ENCODE results near the gene C10orf71. TPM values are rescaled to one million over a fixed set of nuclear protein-coding genes. Genes with fewer than 3 reads are reported as not detected.

C10orf71 gene
- total and polyA plus RNA-seq, 2 of the 8 experiments (the other 6 are each of a cell fraction or from before 2014, with no cell fraction given): not detected

- no peak overlapping the region for H2BK12ac ChIP-seq (ENCODE audit: low read depth, low read length)
- peak; percentile 24 for FAIRE-seq
- no peak for TF ChIP-seq MAFK (IDR thresholded peaks at IDR 0.05; ENCODE audit: low read depth, low read length)
- no peak for TF ChIP-seq TBP (IDR thresholded peaks at IDR 0.05; ENCODE audit: low read depth, low read length)
- no peak for TF ChIP-seq RBBP5 (IDR thresholded peaks at IDR 0.05; ENCODE audit: borderline replicate concordance, low read depth, low read length)
- TF ChIP-seq CEBPB (IDR thresholded peaks at IDR 0.05; ENCODE audit: low read depth, low read length): no peak
- no peak for TF ChIP-seq JUN (IDR thresholded peaks at IDR 0.05; ENCODE audit: low read depth, low read length)
- no peak for TF ChIP-seq TCF12 (IDR thresholded peaks at IDR 0.05; ENCODE audit: low read depth, low read length)
- TF ChIP-seq BACH1 (IDR thresholded peaks at IDR 0.05; ENCODE audit: low read length): no peak
- TF ChIP-seq GABPA (IDR thresholded peaks at IDR 0.05; ENCODE audit: borderline replicate concordance, insufficient read depth, low read length): no peak
- TF ChIP-seq SP2 (IDR thresholded peaks at IDR 0.05; ENCODE audit: low read length): no peak
- no peak for TF ChIP-seq SAP30 (IDR thresholded peaks at IDR 0.05; ENCODE audit: insufficient read depth, insufficient replicate concordance, low read length)
- TF ChIP-seq E2F6 (IDR thresholded peaks at IDR 0.05): no peak
- no peak for TF ChIP-seq ZNF274 (IDR thresholded peaks at IDR 0.05; ENCODE audit: borderline replicate concordance, extremely low read depth, low read length)
These were observed 25.7 kb downstream of the C10orf71 start for GRCh38 chr10:49324711-49325110.

More at GRCh38 chr10:49324711-49325110, 25.7 kb downstream of the C10orf71 start:
- no peak overlapping the region for H3K4ac ChIP-seq (replicated peaks; ENCODE audit: insufficient read length, low read depth, low read length)
- H3K27me3 ChIP-seq (replicated peaks in 1 of 4; ENCODE audit: control insufficient read depth in 3 of 4, extremely low read depth in 1 of 4, insufficient read depth in 3 of 4, low read length in 3 of 4): no peaks in the 10 kb centered on the region; a peak in 1 of 7 replicates
- no peak overlapping the region for H2BK15ac ChIP-seq (ENCODE audit: low read length)
- H3K79me2 ChIP-seq (ENCODE audit: control insufficient read depth in 1 of 2, insufficient read depth in 2 of 2, low read length in 2 of 2): no peaks in the 10 kb centered on the region
- no peak overlapping the region for H2AK5ac ChIP-seq (ENCODE audit: low read depth, low read length)
- no peaks in the 10 kb centered on the region; the same call in 1 of the 2 replicates for H3K23me2 ChIP-seq (ENCODE audit: low read depth, low read length)
- no peak overlapping the region for H4K8ac ChIP-seq (ENCODE audit: extremely low read depth, insufficient read depth, low read length)
- H3K79me1 ChIP-seq (ENCODE audit: low read depth, low read length): no peaks in the 10 kb centered on the region
- no peak overlapping the region for H3K9ac ChIP-seq (replicated peaks in 1 of 4; ENCODE audit: extremely low read depth in 1 of 4, low read depth in 3 of 4, low read length in 3 of 4)
- H3K27ac ChIP-seq (ENCODE audit: low read depth, low read length): no peak overlapping the region
- no peak overlapping the region for H3K18ac ChIP-seq (ENCODE audit: extremely low read depth, low read length)
- no peak overlapping the region for H3K4me3 ChIP-seq (ENCODE audit: extremely low read depth in 1 of 4, insufficient read depth in 2 of 4, low read depth in 3 of 4, low read length in 4 of 4)
- CTCF ChIA-PET (ENCODE audit: partially characterized antibody): interaction anchor here (0.7 to 4.4 kb wide), 28 partner anchors 8 to 412 kb away, joined by 3 to 22 read pairs (median 4); partner anchors contain the start of genes DRGX and ERCC6
- 73% methylated on average over 4 of the region's 4 CpGs; no CpG with 5 or more reads in 1 of the 2 experiments for WGBS, 2 experiments (ENCODE audit: extremely low coverage in 1 of 2, insufficient coverage in 1 of 2, insufficient read length in 1 of 2, insufficient replicate concordance in 2 of 2, low coverage in 1 of 2, low lambda C conversion rate in 2 of 2, missing lambda C conversion rate in 1 of 2)
- no peak overlapping the region for H4K91ac ChIP-seq (replicated peaks; ENCODE audit: insufficient read length, low read length)
- no peaks in the 10 kb centered on the region for H4K20me1 ChIP-seq (replicated peaks in 1 of 2; ENCODE audit: control insufficient read depth in 1 of 2, insufficient read depth in 2 of 2, low read length in 2 of 2)
- H3K4me2 ChIP-seq (ENCODE audit: insufficient read depth in 1 of 2, low read depth in 2 of 2, low read length in 2 of 2): no peak overlapping the region
- no peak overlapping the region for H2BK5ac ChIP-seq (ENCODE audit: low read depth, low read length)
- DNase-seq (ENCODE audit: low read depth in 1 of 2, low spot score in 2 of 2): no peak
- no peak overlapping the region for H2BK20ac ChIP-seq (ENCODE audit: low read length)
- POLR2A ChIA-PET (ENCODE audit: partially characterized antibody): interaction anchor here (0.7 to 0.8 kb wide), 2 partner anchors 10 to 37 kb away, joined by 3 read pairs; no protein-coding TSS in a partner anchor
- H3K56ac ChIP-seq (replicated peaks; ENCODE audit: insufficient read length, low read depth, low read length): no peak overlapping the region
- no peaks in the 10 kb centered on the region for H3K36me3 ChIP-seq (ENCODE audit: control insufficient read depth in 2 of 4, insufficient read depth in 4 of 4, low read length in 3 of 4)
- H3K23ac ChIP-seq (ENCODE audit: insufficient read length): no peak overlapping the region
- H4K5ac ChIP-seq (ENCODE audit: insufficient read length, low read depth, low read length): no peak overlapping the region
- H2AFZ ChIP-seq (ENCODE audit: low read length): no peak overlapping the region
- no peak overlapping the region for H3K14ac ChIP-seq (ENCODE audit: insufficient read length)
- no peak overlapping the region for H2BK120ac ChIP-seq (replicated peaks; ENCODE audit: low read depth, low read length)
- H3K9me3 ChIP-seq (ENCODE audit: insufficient read depth in 2 of 2, low read depth in 1 of 2, low read length in 1 of 2): no peaks in the 10 kb centered on the region
- H3K4me1 ChIP-seq (replicated peaks in 1 of 4; ENCODE audit: control insufficient read depth in 3 of 4, insufficient read depth in 4 of 4, low read length in 3 of 4): peaks cover 0 to 2% (median 0%) of the 10 kb centered on the region in 4 experiments; a peak in 1 of 7 replicates
